GM13977 (cell line): ENCODE results near the gene SUSD6.
A peak's percentile ranks its signal among the peaks of the same experiment; 100 is the strongest.

Experiments used
- DNase-seq: peaks from one replicate; pipeline ENCODE4 v3.0.0; 2012; ENCODE audit warnings: low spot score
- CTCF ChIP-seq: IDR thresholded peaks from 2 replicates; pipeline ENCODE4 v1.5.1; 2012; ENCODE audit warnings: mild to moderate bottlenecking, control low read depth; ENCODE audit not compliant: insufficient read depth; ENCODE audit errors: extremely low read depth, missing control alignments
- in situ Hi-C: fragments of 300-500 bp; cut with MboI; formaldehyde crosslinking; loops from one replicate; pipeline ENCODE4 v1.12.0; 2022; ENCODE audit warnings: low sequenced_read_pairs, low pct_unique_long_range_greater_than_20kb, mixed read lengths, inconsistent platforms; ENCODE audit not compliant: unreplicated experiment

Gene SUSD6

GRCh38 chr14:69685716-69686115, 74.3 kb downstream of the SUSD6 start:
- no peak for DNase-seq

GRCh38 chr14:69687606-69688298, 76.4 kb downstream of the SUSD6 start:
- in situ Hi-C loops = no loop called here
- no peak for TF ChIP-seq CTCF
- no peak for DNase-seq

More at GRCh38 chr14:69685716-69686115, 74.3 kb downstream of the SUSD6 start:
- in situ Hi-C loops = no loop called here
- TF ChIP-seq CTCF = no peak

GRCh38 chr14:69688299-69688649, 76.9 kb downstream of the SUSD6 start:
- DNase-seq = no peak
- TF ChIP-seq CTCF = no peak

GRCh38 chr14:69690042-69690441, 78.6 kb downstream of the SUSD6 start:
- no peak for DNase-seq
- in situ Hi-C loops = no loop called here
- TF ChIP-seq CTCF = no peak

More at GRCh38 chr14:69688299-69688649, 76.9 kb downstream of the SUSD6 start:
- in situ Hi-C loops = no loop called here

GRCh38 chr14:69692594-69692993, 81.2 kb downstream of the SUSD6 start:
- in situ Hi-C loops = no loop called here
- DNase-seq = no peak
- no peak for TF ChIP-seq CTCF

GRCh38 chr14:69693145-69693544, 81.7 kb downstream of the SUSD6 start:
- no peak for TF ChIP-seq CTCF
- peak; percentile 35 for DNase-seq

More at GRCh38 chr14:69693145-69693544, 81.7 kb downstream of the SUSD6 start:
- in situ Hi-C loops = no loop called here
